Esophagus squamous epithelium (tissue), 4 donors: ENCODE data around the gene ST8SIA2.

Experiments
- CTCF ChIP-seq, 6 experiments: fragments of 450-650 bp in 4 of 6; fragments of 200-600 bp in 2 of 6; sonication (generic) in 2 of 6; IDR thresholded peaks; one replicate each; pipeline ENCODE4 v1.5.1; 2016 to 2019; ENCODE audit warnings: antibody characterized with exemption in 6 of 6, mild to moderate bottlenecking in 4 of 6, moderate library complexity in 4 of 6
- POLR2A ChIP-seq, 4 donors: fragments of 450-650 bp; IDR thresholded peaks; one replicate each; pipeline ENCODE4 v1.6.1; 2017; ENCODE audit warnings: antibody characterized with exemption in 4 of 4, mild to moderate bottlenecking in 4 of 4, moderate library complexity in 3 of 4

DNA sequence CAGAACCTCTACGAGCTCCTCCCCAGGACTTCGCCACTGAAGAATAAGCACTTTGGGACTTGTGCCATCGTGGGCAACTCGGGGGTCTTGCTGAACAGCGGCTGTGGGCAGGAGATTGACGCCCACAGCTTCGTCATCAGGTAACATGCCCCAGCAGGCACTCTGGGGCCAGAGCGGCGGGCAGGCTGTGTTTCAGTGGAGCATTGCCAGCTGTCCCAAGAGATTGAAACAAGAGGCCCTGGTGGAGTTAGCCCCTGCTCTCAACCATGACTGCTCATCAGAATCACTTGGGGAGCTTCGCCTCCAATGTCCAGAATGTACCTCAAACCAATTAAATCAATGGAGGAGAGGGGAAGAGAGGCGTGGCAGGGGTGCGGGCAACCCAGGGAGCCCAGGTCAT is 44.8 kb downstream of the ST8SIA2 start:
- TF ChIP-seq CTCF (IDR thresholded peaks at IDR 0.05) (no peak), POLR2A (IDR thresholded peaks at IDR 0.05) (no peak)
